HepG2 (cell line): ENCODE results near the gene OR10J1. TPM values are rescaled to one million over a fixed set of nuclear protein-coding genes. Genes with fewer than 3 reads are reported as not detected.

ENCODE experiments used
- ATAC-seq: fragments of 200-7000 bp; cut with Tn5 transposase; 3 replicates; pipeline ENCODE4 v1.9.1; 2020; ENCODE audit warnings: mild to moderate bottlenecking, moderate library complexity
- BruUV-seq: library from RNA; stranded (reverse); fragments of 400-500 nt; replicated peaks from 2 replicates; lab custom pipeline; 2021; lab: Mats Ljungman, UMichigan
- CTCF ChIA-PET: fragments of 300-600 bp; formaldehyde crosslinking; extraction: SDS; loops from one replicate; lab custom pipeline; 2021; ENCODE audit warnings: low total read pairs, inconsistent platforms, low intra/inter-chr PET ratio; lab: Yijun Ruan, JAX
- POLR2A ChIA-PET: fragments of 350-600 bp; sonication (Branson Sonifier 250); formaldehyde crosslinking; loops from one replicate; lab custom pipeline; 2020; ENCODE audit warnings: antibody characterized with exemption, inconsistent platforms; lab: Yijun Ruan, JAX
- DNase-seq: peaks from one replicate; pipeline ENCODE4 v3.0.0-alpha.2; 2015; ENCODE audit warnings: low spot score
- FAIRE-seq: peaks from 3 replicates; lab custom pipeline; 2011; peaks lifted over from hg19 to GRCh38; lab: Jason Lieb, UNC
- H2AFZ ChIP-seq: one replicate; pipeline ENCODE4 v1.6.1; 2011; ENCODE audit warnings: low read length, inconsistent platforms
- H3K27ac ChIP-seq: fragments of 300-600 bp; 3 replicates; pipeline ENCODE4 v1.8.0; 2011; ENCODE audit warnings: mixed run types, mild to moderate bottlenecking, mixed read lengths, low read length, inconsistent platforms; ENCODE audit not compliant: insufficient read depth; ENCODE audit errors: extremely low read length
- H3K27me3 ChIP-seq, 2 experiments: fragments of 200-600 bp in 1 of 2; 2 replicates in 1 of 2; 3 replicates in 1 of 2; pipeline versions ENCODE4 v1.6.0 to v1.8.0; 2011; ENCODE audit warnings: low read length in 2 of 2, mild to moderate bottlenecking in 2 of 2, moderate library complexity in 2 of 2, inconsistent platforms in 1 of 2; ENCODE audit not compliant: insufficient read depth in 2 of 2, control insufficient read depth in 1 of 2
- H3K36me3 ChIP-seq, 2 experiments: fragments of 200-600 bp in 1 of 2; replicated peaks in 1 of 2; 2 replicates in 1 of 2; 3 replicates in 1 of 2; pipeline versions ENCODE4 v1.5.1 to v1.8.0; 2011; ENCODE audit warnings: low read length in 2 of 2, inconsistent platforms in 1 of 2; ENCODE audit not compliant: insufficient read depth in 2 of 2, control insufficient read depth in 1 of 2
- H3K4me1 ChIP-seq: 2 replicates; pipeline ENCODE4 v1.5.1; 2012; ENCODE audit warnings: low read length, inconsistent platforms; ENCODE audit not compliant: insufficient read depth
- H3K4me2 ChIP-seq: 2 replicates; pipeline ENCODE4 v1.6.0; 2011; ENCODE audit warnings: low read depth, low read length, inconsistent platforms
- H3K4me3 ChIP-seq, 3 experiments: fragments of 200-600 bp in 1 of 3; sonication (generic), shearing (Covaris generic) in 1 of 3; replicated peaks in 1 of 3; 2 replicates each; pipeline ENCODE4 v1.5.1; 2011 to 2016; ENCODE audit warnings: low read length in 3 of 3, inconsistent platforms in 2 of 3, low read depth in 2 of 3, mild to moderate bottlenecking in 2 of 3, control low read depth in 1 of 3, mixed read lengths in 1 of 3; ENCODE audit not compliant: insufficient read depth in 1 of 3
- H3K79me2 ChIP-seq: one replicate; pipeline ENCODE4 v1.6.1; 2011; ENCODE audit warnings: low read length, inconsistent platforms; ENCODE audit not compliant: insufficient read depth
- H3K9ac ChIP-seq: 2 replicates; pipeline ENCODE4 v1.6.0; 2011; ENCODE audit warnings: mild to moderate bottlenecking, low read depth, low read length, inconsistent platforms; ENCODE audit not compliant: insufficient read depth
- H3K9me3 ChIP-seq: 2 replicates; pipeline ENCODE4 v1.5.1; 2012; ENCODE audit warnings: mild to moderate bottlenecking, low read length
- H4K20me1 ChIP-seq: 2 replicates; pipeline ENCODE4 v1.6.0; 2011; ENCODE audit warnings: inconsistent platforms, mild to moderate bottlenecking, low read length, moderate library complexity; ENCODE audit not compliant: insufficient read depth
- CC2D1A ChIP-seq: sonication (generic); formaldehyde crosslinking; IDR thresholded peaks from 2 replicates; pipeline ENCODE4 v1.8.1; 2023; ENCODE audit warnings: mild to moderate bottlenecking, missing genetic modification reagents
- CCAR2 ChIP-seq: fragments of 200-400 bp; formaldehyde crosslinking; optimal IDR thresholded peaks from 2 replicates; pipeline ENCODE3; 2018; ENCODE audit warnings: low read depth, mild to moderate bottlenecking, low read length, moderate library complexity
- GTF2F1 ChIP-seq: fragments of 150-350 bp; IDR thresholded peaks from 2 replicates; pipeline ENCODE4 v1.6.1; 2014; ENCODE audit warnings: low read length
- IKZF4 ChIP-seq: sonication (generic); formaldehyde crosslinking; IDR thresholded peaks from 2 replicates; pipeline ENCODE4 v1.5.1; 2020; ENCODE audit warnings: borderline replicate concordance, mild to moderate bottlenecking, low read depth, missing genetic modification reagents; ENCODE audit errors: not compliant biosample characterization
- KDM1A ChIP-seq: IDR thresholded peaks from 2 replicates; pipeline ENCODE4 v1.6.1; 2016; ENCODE audit warnings: missing compliant biosample characterization
- KDM5A ChIP-seq: fragments of 200-600 bp; sonication (generic); IDR thresholded peaks from 2 replicates; pipeline ENCODE4 v1.7.0; 2018; ENCODE audit warnings: antibody characterized with exemption, mild to moderate bottlenecking, low read length, borderline replicate concordance
- KLF16 ChIP-seq, 2 experiments: sonication (generic) in 1 of 2; formaldehyde crosslinking in 1 of 2; IDR thresholded peaks; 2 replicates each; pipeline versions ENCODE4 v1.6.1 to v1.8.0; 2016 to 2023; ENCODE audit warnings: missing genetic modification reagents in 2 of 2, missing compliant biosample characterization in 1 of 2
- MIER2 ChIP-seq: IDR thresholded peaks from 2 replicates; pipeline ENCODE4 v1.6.1; 2016; ENCODE audit warnings: missing biosample characterization, missing genetic modification reagents
- SOX6 ChIP-seq, 2 experiments: fragments of 450-650 bp in 1 of 2; sonication (generic) in 1 of 2; formaldehyde crosslinking in 1 of 2; IDR thresholded peaks; 2 replicates each; pipeline versions ENCODE4 v1.4.0 to v1.6.1; 2017 to 2020; ENCODE audit warnings: antibody characterized with exemption in 1 of 2, mild to moderate bottlenecking in 1 of 2, missing genetic modification reagents in 1 of 2
- SP4 ChIP-seq: sonication (generic); formaldehyde crosslinking; IDR thresholded peaks from 2 replicates; pipeline ENCODE4 v1.8.1; 2023; ENCODE audit warnings: mild to moderate bottlenecking, missing genetic modification reagents
- TOPORS ChIP-seq: sonication (generic); formaldehyde crosslinking; IDR thresholded peaks from 2 replicates; pipeline ENCODE4 v1.8.0; 2023; ENCODE audit warnings: mild to moderate bottlenecking, missing genetic modification reagents
- TSC22D2 ChIP-seq: sonication (generic); formaldehyde crosslinking; IDR thresholded peaks from 2 replicates; pipeline ENCODE4 v1.5.1; 2020; ENCODE audit warnings: missing genetic modification reagents, mild to moderate bottlenecking, borderline replicate concordance
- ZNF891 ChIP-seq: sonication (generic); formaldehyde crosslinking; IDR thresholded peaks from 2 replicates; pipeline ENCODE4 v1.5.0; 2020; ENCODE audit warnings: mild to moderate bottlenecking, missing genetic modification reagents
- ZSCAN31 ChIP-seq: sonication (generic); formaldehyde crosslinking; IDR thresholded peaks from 2 replicates; pipeline ENCODE4 v1.5.0; 2020; ENCODE audit warnings: low read depth, mild to moderate bottlenecking, missing genetic modification reagents
- ZSCAN9 ChIP-seq: IDR thresholded peaks from 2 replicates; pipeline ENCODE4 v1.6.1; 2016; ENCODE audit warnings: borderline replicate concordance
- WGBS: methylation state at CpG from one replicate; pipeline ENCODE4 v1.1.6; 2017; ENCODE audit warnings: low lambda C conversion rate; 5-methylcytosine and 5-hydroxymethylcytosine counted together
- in situ Hi-C: cut with HindIII; loops from 2 replicates; pipeline ENCODE4 v1.10.0; 2017; ENCODE audit warnings: low pct_unique_long_range_greater_than_20kb; ENCODE audit not compliant: extremely low pct_ligation_motif_present
- intact Hi-C: fragments of 100-400 bp; cut with micrococcal nuclease; formaldehyde crosslinking; loops from one replicate; pipeline ENCODE4 v1.10.0; 2022; ENCODE audit not compliant: unreplicated experiment
- polyA plus RNA-seq, 8 experiments: library from polyadenylated mRNA; depleted of rRNA in 3 of 8; stranded (reverse) in 7 of 8; unstranded in 1 of 8; fragments of >200 nt; fragmentation: Illumina TruSeq in 4 of 8; extraction: Trizol in 4 of 8; gene quantifications; 2 replicates each; pipeline versions ENCODE4 v1.2.1 to v1.2.3, GENCODE V29; 2011 to 2016; ENCODE audit warnings: low read depth in 4 of 8, missing spikeins in 1 of 8, mixed read lengths in 1 of 8; ENCODE audit not compliant: insufficient read depth in 1 of 8
- total RNA-seq, 5 experiments: library from RNA; depleted of rRNA; stranded (reverse); fragments of >200 nt; fragmentation: Illumina TruSeq; extraction: Trizol; gene quantifications; 2 replicates each; pipeline ENCODE4 v1.2.3, GENCODE V29; 2016; ENCODE audit warnings: low read depth in 1 of 5
- TF ChIP-seq, protein P1 (sequence below): sonication (generic); formaldehyde crosslinking; IDR thresholded peaks from 2 replicates; pipeline ENCODE4 v1.4.0; 2020; ENCODE audit warnings: mild to moderate bottlenecking, missing genetic modification reagents
- TF ChIP-seq, protein P2 (sequence below): sonication (generic); formaldehyde crosslinking; IDR thresholded peaks from 2 replicates; pipeline ENCODE4 v1.5.1; 2020; ENCODE audit warnings: missing genetic modification reagents, mild to moderate bottlenecking, borderline replicate concordance

Gene OR10J1
- total and polyA plus RNA-seq, 2 of the 13 experiments (the other 11 are each of a cell fraction or from before 2014, with no cell fraction given) = not detected

- Histone ChIP-seq H2AFZ (no peak overlapping the region), H3K4me3 (no peak overlapping the region), H3K79me2 (no peaks in the 10 kb centered on the region), H3K36me3 (no peaks in the 10 kb centered on the region), H3K27me3 (no peaks in the 10 kb centered on the region), H3K4me1 (no peaks in the 10 kb centered on the region), H3K9me3 (peaks cover 87% of the 10 kb centered on the region), H3K4me2 (no peak overlapping the region), H3K27ac (no peak overlapping the region), H4K20me1 (no peaks in the 10 kb centered on the region), H3K9ac (no peak overlapping the region)
- ATAC-seq = no peak
- WGBS = 8% methylated on average over 4 of the region's 4 CpGs
- no peak for FAIRE-seq
- intact Hi-C loops (no loop called here), in situ Hi-C loops (no loop called here)
- CTCF ChIA-PET = no interaction called here
- no peak for DNase-seq
- no TSS peak for BruUV-seq
- POLR2A ChIA-PET = no interaction called here
- TF ChIP-seq, protein P1, sequence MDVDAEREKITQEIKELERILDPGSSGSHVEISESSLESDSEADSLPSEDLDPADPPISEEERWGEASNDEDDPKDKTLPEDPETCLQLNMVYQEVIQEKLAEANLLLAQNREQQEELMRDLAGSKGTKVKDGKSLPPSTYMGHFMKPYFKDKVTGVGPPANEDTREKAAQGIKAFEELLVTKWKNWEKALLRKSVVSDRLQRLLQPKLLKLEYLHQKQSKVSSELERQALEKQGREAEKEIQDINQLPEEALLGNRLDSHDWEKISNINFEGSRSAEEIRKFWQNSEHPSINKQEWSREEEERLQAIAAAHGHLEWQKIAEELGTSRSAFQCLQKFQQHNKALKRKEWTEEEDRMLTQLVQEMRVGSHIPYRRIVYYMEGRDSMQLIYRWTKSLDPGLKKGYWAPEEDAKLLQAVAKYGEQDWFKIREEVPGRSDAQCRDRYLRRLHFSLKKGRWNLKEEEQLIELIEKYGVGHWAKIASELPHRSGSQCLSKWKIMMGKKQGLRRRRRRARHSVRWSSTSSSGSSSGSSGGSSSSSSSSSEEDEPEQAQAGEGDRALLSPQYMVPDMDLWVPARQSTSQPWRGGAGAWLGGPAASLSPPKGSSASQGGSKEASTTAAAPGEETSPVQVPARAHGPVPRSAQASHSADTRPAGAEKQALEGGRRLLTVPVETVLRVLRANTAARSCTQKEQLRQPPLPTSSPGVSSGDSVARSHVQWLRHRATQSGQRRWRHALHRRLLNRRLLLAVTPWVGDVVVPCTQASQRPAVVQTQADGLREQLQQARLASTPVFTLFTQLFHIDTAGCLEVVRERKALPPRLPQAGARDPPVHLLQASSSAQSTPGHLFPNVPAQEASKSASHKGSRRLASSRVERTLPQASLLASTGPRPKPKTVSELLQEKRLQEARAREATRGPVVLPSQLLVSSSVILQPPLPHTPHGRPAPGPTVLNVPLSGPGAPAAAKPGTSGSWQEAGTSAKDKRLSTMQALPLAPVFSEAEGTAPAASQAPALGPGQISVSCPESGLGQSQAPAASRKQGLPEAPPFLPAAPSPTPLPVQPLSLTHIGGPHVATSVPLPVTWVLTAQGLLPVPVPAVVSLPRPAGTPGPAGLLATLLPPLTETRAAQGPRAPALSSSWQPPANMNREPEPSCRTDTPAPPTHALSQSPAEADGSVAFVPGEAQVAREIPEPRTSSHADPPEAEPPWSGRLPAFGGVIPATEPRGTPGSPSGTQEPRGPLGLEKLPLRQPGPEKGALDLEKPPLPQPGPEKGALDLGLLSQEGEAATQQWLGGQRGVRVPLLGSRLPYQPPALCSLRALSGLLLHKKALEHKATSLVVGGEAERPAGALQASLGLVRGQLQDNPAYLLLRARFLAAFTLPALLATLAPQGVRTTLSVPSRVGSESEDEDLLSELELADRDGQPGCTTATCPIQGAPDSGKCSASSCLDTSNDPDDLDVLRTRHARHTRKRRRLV (CRISPR knock-in tag) = no peak
- no peak for TF ChIP-seq KLF16 (CRISPR knock-in tag; IDR thresholded peaks at IDR 0.05)
- no peak for TF ChIP-seq SP4 (CRISPR knock-in tag)
- no peak for TF ChIP-seq KDM5A
- no peak for TF ChIP-seq MIER2 (CRISPR knock-in tag)
- TF ChIP-seq SOX6 (IDR thresholded peaks at IDR 0.05) = no peak
- TF ChIP-seq SOX6 (CRISPR knock-in tag; IDR thresholded peaks at IDR 0.05) = no peak
- no peak for TF ChIP-seq ZNF891 (CRISPR knock-in tag)
- no peak for TF ChIP-seq ZSCAN31 (CRISPR knock-in tag)
- TF ChIP-seq ZSCAN9 (CRISPR knock-in tag) = no peak
- TF ChIP-seq CC2D1A = no peak
- TF ChIP-seq IKZF4 (CRISPR knock-in tag) = no peak
- TF ChIP-seq KDM1A (CRISPR knock-in tag) = no peak
- TF ChIP-seq TOPORS (CRISPR knock-in tag) = no peak
- TF ChIP-seq, protein P2, sequence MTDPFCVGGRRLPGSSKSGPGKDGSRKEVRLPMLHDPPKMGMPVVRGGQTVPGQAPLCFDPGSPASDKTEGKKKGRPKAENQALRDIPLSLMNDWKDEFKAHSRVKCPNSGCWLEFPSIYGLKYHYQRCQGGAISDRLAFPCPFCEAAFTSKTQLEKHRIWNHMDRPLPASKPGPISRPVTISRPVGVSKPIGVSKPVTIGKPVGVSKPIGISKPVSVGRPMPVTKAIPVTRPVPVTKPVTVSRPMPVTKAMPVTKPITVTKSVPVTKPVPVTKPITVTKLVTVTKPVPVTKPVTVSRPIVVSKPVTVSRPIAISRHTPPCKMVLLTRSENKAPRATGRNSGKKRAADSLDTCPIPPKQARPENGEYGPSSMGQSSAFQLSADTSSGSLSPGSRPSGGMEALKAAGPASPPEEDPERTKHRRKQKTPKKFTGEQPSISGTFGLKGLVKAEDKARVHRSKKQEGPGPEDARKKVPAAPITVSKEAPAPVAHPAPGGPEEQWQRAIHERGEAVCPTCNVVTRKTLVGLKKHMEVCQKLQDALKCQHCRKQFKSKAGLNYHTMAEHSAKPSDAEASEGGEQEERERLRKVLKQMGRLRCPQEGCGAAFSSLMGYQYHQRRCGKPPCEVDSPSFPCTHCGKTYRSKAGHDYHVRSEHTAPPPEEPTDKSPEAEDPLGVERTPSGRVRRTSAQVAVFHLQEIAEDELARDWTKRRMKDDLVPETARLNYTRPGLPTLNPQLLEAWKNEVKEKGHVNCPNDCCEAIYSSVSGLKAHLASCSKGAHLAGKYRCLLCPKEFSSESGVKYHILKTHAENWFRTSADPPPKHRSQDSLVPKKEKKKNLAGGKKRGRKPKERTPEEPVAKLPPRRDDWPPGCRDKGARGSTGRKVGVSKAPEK = no peak
- TF ChIP-seq GTF2F1 = no peak
- no peak for TF ChIP-seq CCAR2
- TF ChIP-seq TSC22D2 = no peak
Observed at GRCh38 chr1:159443066-159443750, 3.7 kb downstream of the OR10J1 start.
